T follicular helper cell (primary cell): Measurements from ENCODE around the gene SENP2.
"Not testable (repeated sequence)": the region's sequence is repeated elsewhere in the genome, so short reads cannot be mapped to it uniquely, and the experiment has no call there.

Experiments used
- DNase-seq: peaks from one replicate; pipeline ENCODE4 v3.0.0-alpha.2; 2020; ENCODE audit warnings: low read depth

The SENP2 gene

DNA sequence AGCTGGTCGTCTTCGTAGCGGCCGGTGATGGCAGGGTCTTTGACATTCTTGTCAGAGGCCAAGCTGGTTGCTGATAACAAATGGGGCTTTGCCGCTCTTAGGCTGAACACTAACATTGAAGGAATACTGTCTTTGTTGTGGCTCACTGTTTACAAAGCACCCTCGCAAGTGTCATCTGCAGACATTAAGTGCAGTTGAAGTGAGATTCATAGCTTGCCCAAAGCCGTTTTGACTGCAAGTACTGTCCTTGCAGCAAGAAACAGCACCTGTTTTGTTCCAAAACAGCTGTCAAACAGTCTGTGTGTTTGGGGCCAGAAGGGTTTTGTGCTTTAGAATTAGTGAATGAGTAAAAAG lies 568 bp downstream of the SENP2 start:
- no peak for DNase-seq

DNA sequence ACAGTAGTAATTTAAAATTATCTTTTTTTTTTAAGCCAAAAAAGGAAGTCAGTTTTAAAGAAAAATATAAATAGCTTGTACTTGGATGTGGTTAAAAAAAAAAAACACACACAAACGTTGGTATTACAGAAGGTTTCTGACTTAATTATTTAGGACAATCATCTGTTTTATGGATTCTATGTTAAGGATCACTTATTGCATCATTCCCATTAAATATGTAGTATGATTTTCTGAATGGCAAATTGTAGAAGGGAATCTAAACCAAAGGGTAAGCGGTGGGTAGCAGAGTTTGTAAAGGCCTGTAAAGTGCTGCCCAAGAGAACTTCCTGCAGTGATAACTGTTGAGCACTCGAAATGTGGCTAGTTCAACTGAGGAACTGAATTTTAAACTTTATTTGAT lies 8.0 kb downstream of the SENP2 start:
- no peak for DNase-seq

DNA sequence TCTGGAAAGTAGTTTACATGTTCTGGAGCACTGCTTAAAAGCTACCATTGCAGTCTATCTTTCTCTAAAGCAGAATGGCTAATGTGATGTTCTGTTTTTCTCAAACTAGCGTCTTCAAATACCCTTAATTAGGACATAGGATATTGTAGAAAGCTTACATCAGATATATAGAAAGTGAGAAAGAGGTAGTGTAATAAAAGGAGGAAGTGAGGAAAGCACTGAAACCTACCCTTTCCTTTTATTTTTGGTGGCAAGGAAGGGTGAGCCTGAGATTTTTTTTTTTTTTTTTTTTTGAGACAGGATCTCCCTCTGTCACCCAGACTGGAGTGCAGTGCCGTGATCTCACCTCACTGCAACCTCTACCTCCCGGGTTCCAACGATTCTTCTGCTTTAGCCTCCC lies 9.4 kb downstream of the SENP2 start:
- DNase-seq: no peak

DNA sequence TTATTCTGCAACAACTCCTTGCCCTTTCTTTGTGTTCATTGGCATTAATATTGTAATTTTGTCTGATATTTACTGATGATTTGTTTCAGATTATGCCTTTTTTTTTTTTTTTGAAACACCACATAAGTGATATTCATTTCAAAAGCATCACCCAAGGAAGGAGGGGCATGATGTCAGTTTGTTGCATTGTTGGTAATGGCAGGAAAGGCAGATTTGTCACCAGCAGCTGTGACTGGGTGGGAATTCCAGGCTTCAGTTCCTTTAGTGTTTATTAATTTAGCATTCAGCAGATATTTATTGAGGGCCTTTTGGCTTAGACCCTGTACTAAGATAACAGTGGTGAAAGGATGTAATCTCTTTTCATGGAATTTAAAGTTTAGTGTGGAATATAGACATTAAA lies 19.5 kb downstream of the SENP2 start:
- no peak for DNase-seq

DNA sequence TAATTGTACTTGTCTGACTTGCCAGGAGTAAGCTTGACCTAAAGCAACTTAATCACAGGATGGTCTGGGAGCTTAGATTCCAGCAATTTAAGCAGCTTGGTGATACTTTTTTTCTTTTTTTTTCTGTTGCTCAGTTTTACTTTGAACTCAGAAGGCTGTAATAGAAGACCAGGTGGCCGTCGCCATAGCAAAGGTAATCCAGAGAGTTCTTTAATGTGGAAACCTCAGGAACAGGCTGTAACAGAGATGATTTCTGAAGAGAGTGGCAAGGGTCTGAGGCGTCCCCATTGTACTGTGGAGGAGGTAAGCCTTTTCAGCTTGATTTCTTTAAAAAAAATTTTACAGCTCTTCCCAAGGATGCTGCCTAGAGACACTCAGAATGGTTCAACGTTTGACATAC lies 20.1 kb downstream of the SENP2 start:
- no peak for DNase-seq

DNA sequence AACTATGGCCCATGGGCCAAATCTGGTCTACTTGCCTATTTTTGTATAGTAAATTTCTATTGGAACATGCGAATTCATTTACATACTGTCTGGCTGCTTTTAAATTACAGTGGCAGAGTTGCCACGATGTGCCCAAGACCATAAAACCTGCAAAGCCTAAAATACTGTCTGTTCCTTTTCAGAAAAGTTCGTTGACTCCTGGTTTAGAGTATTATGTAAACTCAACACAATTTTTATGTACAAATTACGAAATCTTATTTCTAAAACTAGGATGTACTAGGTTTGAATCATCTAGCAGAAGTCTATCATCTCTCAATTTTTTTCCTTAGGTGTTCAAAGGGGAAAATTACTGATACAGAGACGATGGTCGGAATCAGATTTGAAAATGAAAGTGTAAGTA lies 26.9 kb downstream of the SENP2 start:
- DNase-seq: no peak

DNA sequence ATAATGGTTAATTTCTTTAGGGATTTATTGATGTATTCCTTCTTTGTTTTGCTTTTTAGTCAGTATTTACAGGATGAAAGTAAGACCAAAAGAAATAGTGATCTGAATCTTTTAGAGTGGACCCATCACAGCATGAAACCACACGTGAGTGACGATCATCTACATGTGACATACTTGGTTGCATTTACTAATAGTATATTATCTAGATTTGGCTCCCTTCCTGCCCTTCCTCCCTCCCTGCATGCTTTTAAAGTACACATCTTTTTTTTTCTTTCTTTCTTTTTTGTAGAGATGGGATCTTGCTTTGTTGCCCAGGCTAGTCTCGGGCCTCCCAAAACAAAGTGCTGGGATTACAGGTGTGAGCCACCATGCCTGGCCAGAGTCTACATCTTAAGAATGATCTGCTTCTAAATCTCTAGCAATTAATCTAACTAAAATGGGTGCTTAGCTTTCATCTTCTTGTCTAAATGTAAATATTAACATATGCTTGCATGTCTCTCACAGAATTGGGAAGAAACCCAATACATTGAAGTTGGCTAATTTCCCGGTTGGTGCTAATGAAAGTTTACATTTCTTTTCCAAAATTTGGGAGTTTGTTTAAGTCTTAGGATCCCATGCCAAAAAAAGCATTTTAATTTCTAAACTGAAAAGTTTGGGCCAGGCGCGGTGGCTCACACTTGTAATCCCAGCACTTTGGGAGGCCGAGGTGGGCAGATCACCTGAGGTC lies 38.0 kb downstream of the SENP2 start:
- no peak for DNase-seq

DNA sequence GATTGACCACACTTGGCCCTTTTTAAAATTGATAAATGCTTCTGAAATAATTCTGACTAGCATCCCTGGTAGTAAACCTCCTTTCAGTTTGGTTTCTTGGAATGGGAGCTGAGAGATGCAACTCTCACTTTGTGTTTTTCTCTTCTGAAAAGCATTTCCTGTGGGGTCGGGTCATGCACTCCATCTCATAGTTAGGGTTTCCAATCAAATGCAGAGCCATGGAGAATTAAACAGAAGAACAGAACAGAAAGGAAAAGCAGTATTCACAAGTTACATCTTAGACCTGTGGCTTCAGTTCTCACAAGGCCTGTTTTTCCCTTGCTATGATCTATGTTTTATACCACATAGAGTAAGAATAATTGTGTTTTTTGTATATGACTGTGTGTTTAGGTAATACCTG lies 39.7 kb downstream of the SENP2 start:
- DNase-seq: no peak

DNA sequence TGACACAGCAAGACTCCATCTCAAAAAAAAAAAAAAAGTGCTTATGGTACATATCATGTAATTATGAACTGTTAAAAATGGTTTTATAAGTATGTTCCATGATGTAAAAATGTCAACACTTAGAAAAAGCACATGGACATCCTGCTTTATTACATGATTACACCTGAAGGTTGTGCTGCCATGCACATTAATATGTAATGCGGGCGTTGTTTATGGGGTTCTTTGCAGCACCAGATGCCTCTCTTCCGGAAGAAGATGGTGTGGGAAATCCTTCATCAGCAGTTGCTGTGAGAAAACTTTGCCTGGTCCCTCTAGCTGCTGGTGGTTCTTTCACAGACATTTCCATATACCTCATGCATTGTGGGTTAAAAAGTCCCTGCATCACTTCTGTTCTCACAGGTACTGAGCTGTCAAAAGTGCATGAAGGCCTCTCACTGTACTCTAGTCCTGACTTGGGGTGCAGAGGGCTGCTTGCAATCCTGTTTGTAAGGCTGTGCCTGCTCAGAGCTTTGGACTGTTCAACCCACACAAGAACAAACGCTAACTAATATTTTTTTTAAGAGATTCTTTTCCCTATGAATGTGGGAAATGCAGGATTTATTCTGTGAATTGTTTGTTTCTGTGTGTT lies 43.6 kb downstream of the SENP2 start:
- DNase-seq: no peak

DNA sequence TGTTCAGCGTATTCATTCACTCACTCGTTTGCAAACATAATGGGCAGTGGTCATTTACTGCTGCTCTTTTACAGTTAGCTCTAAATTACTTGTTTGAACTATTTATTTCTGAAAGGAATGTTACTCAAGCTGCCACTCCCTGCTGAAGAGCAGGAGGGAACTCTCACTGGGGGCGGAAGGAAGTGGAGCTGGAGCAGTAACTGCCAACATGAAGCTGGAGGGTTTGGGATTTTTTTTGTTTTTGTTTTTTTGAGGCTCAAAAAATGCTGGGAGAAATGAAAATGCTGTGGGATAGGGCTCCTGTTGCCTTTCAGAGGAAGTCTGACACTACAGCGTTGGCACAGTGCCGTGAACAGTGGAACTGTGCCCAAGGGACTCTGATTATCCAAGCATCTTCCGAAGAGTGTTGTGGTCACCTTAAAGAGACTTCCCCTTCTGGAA lies 44.1 kb downstream of the SENP2 start:
- no peak for DNase-seq

DNA sequence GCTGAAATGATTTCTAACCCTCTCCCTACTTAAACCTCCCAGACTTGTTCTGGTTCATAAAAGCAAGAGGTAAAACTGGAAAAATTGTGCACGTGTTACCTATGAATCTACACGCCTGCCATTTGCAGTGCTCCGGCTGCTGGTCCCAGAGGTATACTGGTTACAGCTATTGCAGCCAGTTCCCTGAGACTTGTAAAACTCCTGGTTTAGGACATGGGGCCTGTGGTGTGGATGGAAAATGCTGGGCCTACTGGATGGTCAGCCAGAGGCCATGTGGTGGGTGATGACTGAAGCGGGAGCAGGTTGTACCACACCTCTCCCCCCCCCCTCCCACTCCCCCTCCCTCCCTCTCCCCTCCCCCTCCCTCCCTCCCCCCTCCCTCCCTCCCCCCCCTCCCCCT lies 45.0 kb downstream of the SENP2 start:
- DNase-seq: no peak

DNA sequence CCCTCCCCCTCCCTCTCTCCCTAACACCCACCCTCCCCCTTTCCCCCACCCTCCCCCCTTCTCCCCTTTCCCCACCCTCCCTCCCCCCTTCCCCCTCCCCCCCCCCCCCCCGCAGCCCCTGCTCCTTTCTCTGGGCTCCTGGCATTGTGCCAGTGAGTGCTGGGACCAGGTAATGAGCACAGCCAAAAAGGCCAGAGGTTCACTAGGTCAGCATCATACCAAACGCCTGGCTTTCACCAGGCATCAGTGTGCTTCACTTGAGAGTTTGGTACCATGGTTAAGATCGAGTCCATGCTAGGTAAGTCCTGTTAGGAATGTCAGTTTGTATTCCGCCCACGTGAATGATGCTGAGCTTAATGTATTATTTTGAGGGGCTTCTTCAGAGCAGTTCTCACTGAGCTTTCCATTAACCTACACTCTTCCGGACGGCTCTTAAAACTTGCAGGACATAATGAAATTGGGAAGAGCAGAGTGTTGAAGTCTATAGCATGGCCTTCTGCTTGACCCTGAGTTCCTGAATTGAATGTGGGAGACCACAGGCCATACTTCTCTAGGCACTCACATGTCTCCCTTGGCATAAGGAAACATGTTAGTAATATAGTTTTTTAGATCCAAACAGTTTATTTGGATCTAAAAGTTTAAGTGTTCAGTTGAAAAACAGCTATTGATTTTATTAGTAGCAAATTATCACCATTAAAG lies 45.6 kb downstream of the SENP2 start:
- DNase-seq: no peak

DNA sequence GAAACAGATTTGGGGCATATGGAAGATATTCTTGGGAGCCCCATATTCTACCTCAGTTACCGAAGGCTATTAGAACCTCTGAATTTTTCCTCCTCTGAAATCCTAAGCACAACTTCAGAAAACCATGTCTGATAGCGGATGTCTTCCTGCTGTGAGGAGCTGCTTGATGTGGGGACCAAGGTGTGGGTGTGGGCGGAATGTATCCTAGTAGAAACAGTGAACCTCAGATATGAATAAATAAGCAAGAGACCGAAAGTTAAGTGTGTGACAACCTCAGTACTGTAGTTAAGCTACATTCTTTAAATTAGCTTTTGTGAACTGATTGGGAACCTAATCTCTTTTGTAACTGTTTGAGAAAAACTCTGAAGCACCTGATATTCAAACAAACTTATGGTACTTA lies 46.9 kb downstream of the SENP2 start:
- no peak for DNase-seq

DNA sequence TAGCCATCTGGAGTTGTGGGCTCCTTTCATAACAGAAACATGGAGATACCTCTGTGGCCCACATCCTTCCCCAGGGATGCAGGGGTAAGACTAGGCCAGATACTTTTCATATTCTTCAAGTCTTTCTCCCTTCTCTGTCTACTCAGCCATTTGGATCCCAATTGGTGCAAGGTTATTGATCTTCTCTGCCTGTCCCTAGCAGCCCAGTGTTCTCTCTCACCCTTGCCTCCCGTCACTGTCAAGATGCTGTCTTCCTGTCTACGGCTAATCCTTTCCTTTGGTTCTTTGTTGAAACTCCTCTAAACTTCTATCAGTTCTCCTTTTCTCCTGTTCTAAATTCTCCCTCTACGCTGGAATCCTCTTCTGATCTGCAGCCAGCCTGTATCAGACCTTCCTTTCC lies 51.3 kb downstream of the SENP2 start:
- DNase-seq: no peak

DNA sequence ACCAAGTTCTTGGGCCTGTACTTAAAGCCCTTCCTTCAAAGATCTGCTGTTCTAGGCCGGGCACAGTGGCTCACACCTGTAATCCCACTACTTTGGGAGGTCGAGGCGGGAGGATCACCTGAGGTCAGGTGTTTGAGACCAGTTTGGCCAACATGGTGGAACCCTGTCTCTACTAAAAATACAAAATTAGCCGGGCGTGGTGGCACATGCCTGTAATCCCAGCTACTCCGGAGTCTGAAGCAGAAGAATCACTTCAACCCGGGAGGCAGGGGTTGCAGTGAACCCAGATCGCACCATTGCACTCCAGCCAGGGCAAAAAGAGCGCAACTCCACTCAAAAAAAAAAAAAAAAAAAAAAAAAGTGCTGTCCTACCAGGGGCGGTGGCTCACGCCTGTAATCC lies 52.6 kb downstream of the SENP2 start:
- DNase-seq: not testable (repeated sequence)

DNA sequence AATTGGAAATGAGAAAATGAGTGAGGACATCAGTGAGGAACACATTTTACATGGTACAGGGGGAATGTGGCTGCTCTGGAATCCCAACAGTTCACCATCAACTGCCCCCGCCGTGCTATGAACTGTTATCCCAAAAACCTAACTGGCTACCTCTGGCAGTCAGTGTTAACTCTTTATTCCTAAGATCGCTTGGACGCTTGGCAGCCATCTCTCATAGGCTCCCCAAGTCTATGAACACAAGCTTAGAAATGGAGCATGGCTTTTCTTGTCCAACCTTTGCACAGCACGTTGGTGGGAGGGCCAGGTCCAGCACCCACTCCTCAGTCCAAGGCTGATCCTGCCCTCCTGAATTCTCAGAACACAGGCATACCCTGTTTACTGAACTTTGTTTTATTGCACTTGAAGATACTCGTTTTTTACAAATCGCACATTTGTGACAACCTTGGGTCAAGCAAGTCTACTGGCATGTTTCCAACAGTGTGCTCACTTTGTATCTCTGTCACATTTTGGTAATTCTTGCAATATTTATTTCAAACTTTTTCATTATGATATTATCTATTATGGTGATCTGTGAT lies 53.6 kb downstream of the SENP2 start:
- DNase-seq: no peak

DNA sequence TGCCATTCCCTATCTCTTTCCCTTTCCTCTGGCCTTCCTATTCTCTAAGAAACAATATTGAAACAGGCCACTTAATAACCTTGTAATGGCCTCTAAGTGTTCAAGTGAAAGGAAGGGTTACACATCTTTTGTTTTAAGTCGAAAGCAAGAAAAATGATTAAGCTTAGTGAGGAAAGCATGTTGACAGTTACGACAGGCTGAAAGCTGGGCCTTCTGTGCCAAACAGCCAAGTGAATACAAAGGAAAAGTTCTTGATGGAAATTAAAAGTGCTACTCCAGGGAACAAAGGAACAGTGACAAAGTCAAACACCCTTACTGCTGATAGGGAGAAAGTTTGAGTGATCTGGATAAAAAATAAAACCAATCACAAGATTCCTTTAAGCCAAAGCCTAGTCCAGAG lies 54.2 kb downstream of the SENP2 start:
- DNase-seq: no peak

DNA sequence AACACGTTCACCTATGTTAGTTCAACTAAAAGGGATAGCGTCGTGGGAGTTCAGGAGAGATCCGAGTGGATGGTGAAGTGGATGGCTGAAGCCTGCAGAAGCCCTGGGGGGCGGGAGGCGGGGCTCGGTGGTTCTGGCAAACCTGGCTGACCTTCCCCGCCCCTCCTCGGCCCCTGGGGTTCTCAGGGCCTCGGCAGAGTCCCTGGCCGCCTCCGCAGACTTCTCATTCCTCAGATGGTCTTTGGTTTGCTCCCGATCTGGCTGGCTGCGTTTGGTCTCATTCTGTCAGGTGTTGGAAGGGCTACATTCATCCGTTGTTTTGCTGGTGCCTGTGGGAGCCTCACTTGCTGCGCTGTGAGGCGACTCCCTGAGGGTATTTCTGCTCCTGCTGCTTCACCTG lies 59.1 kb downstream of the SENP2 start:
- not testable (repeated sequence) for DNase-seq

DNA sequence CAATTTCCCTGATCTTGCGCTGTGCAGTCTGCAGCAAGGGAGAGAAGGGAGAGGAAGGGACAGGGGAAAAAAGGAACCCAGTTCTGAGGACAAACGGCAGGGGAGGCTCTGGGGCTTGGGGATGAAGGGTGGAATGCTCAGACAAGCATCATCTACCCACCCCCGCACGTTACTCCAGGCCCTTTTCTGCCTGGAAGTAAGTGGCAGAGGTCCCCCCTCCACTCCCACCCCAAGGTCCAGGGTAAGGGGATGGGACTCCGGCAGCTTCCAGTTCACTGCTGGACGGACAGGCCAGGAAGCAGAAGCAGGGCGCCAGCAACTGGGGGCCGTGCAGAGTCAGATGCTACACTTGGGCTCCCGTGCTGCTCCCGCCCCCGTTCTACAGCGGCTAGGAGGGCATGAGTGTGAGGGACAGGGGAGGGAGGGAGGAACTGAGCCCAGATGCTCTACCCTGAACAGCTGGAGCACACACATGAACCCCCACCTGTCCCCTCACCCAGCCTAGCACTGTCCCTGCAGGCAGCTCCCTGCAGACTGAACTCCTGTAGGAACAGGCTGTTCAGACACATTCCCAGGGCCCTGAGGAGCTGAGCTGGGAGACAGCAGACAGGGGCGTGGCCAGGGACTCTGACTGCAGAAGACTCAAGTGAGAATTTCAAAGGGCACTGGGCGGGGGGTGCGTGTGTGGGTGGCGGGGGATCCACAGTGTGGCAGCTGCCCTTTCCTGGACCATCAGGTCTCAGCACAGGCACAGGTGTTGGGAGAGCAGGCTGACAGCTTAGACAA lies 59.7 kb downstream of the SENP2 start:
- no peak for DNase-seq

DNA sequence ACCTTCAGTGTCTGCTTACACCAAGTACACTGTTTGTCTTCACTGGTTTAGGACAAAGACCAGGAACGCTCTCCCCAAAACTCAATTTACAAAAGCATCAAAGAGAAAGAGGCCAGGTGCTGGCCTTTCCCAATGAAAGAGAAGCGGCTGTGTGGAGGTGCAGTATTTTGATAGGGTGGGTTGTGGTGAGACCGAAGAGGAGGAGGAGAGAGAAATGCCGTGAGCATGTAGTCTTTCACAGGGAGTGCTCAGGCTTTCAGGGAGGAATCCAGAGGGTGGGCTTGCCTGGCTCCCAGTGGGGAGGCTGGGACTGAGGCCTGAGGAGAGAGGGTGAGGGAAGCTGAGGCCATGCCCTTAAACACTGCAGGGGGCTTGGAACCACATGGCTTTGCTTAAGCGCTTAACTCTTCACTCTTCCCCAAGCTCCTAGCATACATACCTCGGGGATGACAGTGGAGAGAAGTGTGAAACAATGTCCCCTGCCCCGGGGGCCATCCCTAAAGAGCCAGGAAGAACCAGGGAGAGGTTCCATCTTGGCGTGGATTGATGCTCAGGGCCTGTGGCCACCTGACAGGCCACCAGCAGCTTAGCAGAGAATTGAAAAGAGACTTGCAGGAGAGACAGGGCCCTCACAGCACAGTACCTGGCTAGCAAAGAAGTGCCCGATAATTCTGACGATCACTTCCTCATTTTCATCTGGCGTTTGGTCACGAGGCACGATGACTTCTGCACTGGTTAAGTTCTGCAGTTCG lies 60.5 kb downstream of the SENP2 start:
- no peak for DNase-seq

DNA sequence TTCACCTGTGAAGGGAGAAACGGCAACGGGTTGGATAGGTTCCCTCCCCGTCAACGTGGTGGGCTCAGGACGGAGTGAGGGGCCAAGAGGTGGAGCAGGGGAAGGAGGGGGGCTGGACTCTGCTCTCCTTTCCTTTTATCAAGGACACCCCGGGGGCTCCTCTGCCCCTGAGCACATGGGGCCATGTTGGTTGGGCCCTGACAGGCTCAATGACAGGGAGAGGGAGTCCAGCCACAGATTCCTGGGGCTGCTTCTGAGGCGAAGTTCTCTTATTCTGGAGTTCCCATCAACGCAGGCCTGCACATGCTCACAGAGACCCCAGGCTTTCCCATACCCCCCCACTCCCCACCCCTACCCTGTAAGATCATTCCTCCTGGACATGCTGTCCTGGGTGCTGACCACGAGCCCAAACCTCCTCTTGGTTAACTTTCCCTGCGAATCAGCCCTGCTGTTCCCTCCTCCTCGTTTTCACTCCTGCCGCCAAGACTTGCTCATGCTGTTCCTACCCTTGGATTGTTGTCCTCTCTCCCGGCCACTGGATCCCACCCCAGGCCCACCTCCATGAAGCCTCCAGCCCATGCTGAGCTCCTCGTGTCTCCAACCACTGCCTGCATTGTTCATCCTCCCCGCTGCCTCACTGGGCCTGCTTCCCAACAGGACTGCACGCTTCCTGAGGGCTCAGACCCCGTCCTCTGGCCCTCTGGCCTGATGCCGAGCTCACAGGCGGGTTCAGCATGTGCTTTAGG lies 61.2 kb downstream of the SENP2 start:
- DNase-seq: no peak
